SK-N-SH treated with all-trans-retinoic acid at 6 μM for 48 hours (cell line): ENCODE results near the gene PAFAH1B2.

Experiments
- ATAC-seq: fragments of 200-7000 bp; cut with Tn5 transposase; 3 replicates; pipeline ENCODE4 v1.9.1; 2020; ENCODE audit warnings: mild to moderate bottlenecking, moderate library complexity
- ARNTL ChIP-seq: fragments of 450-650 bp; formaldehyde crosslinking; IDR thresholded peaks from 2 replicates; pipeline ENCODE4 v1.5.0; 2020; ENCODE audit warnings: low read depth, mild to moderate bottlenecking, moderate library complexity, borderline replicate concordance
- BACH2 ChIP-seq: fragments of 250-450 bp; sonication (Bioruptor Pico); IDR thresholded peaks from 2 replicates; pipeline ENCODE4 v1.9.0; 2021; ENCODE audit warnings: mild to moderate bottlenecking, borderline replicate concordance
- CREB5 ChIP-seq: fragments of 250-450 bp; sonication (Bioruptor Pico); IDR thresholded peaks from 2 replicates; pipeline ENCODE4 v1.5.1; 2020; ENCODE audit warnings: low read depth, mild to moderate bottlenecking, moderate library complexity
- CSDC2 ChIP-seq: fragments of 250-450 bp; sonication (Bioruptor Pico); IDR thresholded peaks from 2 replicates; pipeline ENCODE4 v1.5.0; 2020; ENCODE audit warnings: mild to moderate bottlenecking, moderate library complexity
- ESRRG ChIP-seq: fragments of 250-450 bp; sonication (Bioruptor Pico); IDR thresholded peaks from 2 replicates; pipeline ENCODE4 v1.6.1; 2021; ENCODE audit warnings: mild to moderate bottlenecking
- GLIS3 ChIP-seq: fragments of 250-450 bp; sonication (Bioruptor Pico); IDR thresholded peaks from 2 replicates; pipeline ENCODE4 v1.5.0; 2020; ENCODE audit warnings: mild to moderate bottlenecking, moderate library complexity
- ISL1 ChIP-seq: fragments of 250-450 bp; sonication (Bioruptor Pico); IDR thresholded peaks from 2 replicates; pipeline ENCODE4 v2.1.2; 2022; ENCODE audit warnings: mild to moderate bottlenecking, moderate library complexity
- OSR1 ChIP-seq: fragments of 250-450 bp; sonication (Bioruptor Pico); IDR thresholded peaks from 2 replicates; pipeline ENCODE4 v1.8.0; 2022; ENCODE audit warnings: moderate library complexity, mild to moderate bottlenecking, inconsistent platforms
- POU6F1 ChIP-seq: fragments of 250-450 bp; sonication (Bioruptor Pico); IDR thresholded peaks from 2 replicates; pipeline ENCODE4 v1.8.0; 2021; ENCODE audit warnings: low read depth, mild to moderate bottlenecking, moderate library complexity, borderline replicate concordance
- PPARA ChIP-seq: fragments of 250-450 bp; sonication (Bioruptor Pico); IDR thresholded peaks from 2 replicates; pipeline ENCODE4 v1.5.0; 2020; ENCODE audit warnings: mild to moderate bottlenecking, borderline replicate concordance
- RARB ChIP-seq: fragments of 250-450 bp; sonication (Bioruptor Pico); IDR thresholded peaks from 2 replicates; pipeline ENCODE4 v1.8.0; 2021; ENCODE audit warnings: mild to moderate bottlenecking, moderate library complexity
- SNAI2 ChIP-seq: fragments of 250-450 bp; sonication (Bioruptor Pico); IDR thresholded peaks from 2 replicates; pipeline ENCODE4 v1.5.0; 2020; ENCODE audit warnings: mild to moderate bottlenecking, moderate library complexity
- TCF4 ChIP-seq: fragments of 250-450 bp; sonication (Bioruptor Pico); IDR thresholded peaks from 2 replicates; pipeline ENCODE4 v1.8.0; 2021; ENCODE audit warnings: mild to moderate bottlenecking, moderate library complexity, borderline replicate concordance
- TOX ChIP-seq: fragments of 250-450 bp; sonication (Bioruptor Pico); IDR thresholded peaks from 2 replicates; pipeline ENCODE4 v1.8.0; 2021; ENCODE audit warnings: mild to moderate bottlenecking, moderate library complexity, borderline replicate concordance
- TSHZ2 ChIP-seq: fragments of 250-450 bp; sonication (Bioruptor Pico); IDR thresholded peaks from 2 replicates; pipeline ENCODE4 v1.5.0; 2020; ENCODE audit warnings: mild to moderate bottlenecking, moderate library complexity
- ZC3H10 ChIP-seq: fragments of 250-450 bp; sonication (Bioruptor Pico); IDR thresholded peaks from 2 replicates; pipeline ENCODE4 v1.5.1; 2021; ENCODE audit warnings: mild to moderate bottlenecking, moderate library complexity
- ZFP3 ChIP-seq: fragments of 250-450 bp; sonication (Bioruptor Pico); IDR thresholded peaks from 2 replicates; pipeline ENCODE4 v1.5.0; 2020; ENCODE audit warnings: mild to moderate bottlenecking, moderate library complexity
- ZFP30 ChIP-seq: fragments of 450-650 bp; formaldehyde crosslinking; IDR thresholded peaks from 2 replicates; pipeline ENCODE4 v1.5.0; 2022; ENCODE audit warnings: mild to moderate bottlenecking, moderate library complexity
- ZNF565 ChIP-seq: fragments of 450-650 bp; formaldehyde crosslinking; conservative IDR thresholded peaks from 2 replicates; pipeline ENCODE4 v1.5.0; 2020; ENCODE audit warnings: low read depth, mild to moderate bottlenecking, moderate library complexity
- ZNF70 ChIP-seq: fragments of 450-650 bp; formaldehyde crosslinking; IDR thresholded peaks from 2 replicates; pipeline ENCODE4 v1.5.0; 2020; ENCODE audit warnings: mild to moderate bottlenecking, moderate library complexity
- ZNF8 ChIP-seq: fragments of 450-650 bp; formaldehyde crosslinking; IDR thresholded peaks from 2 replicates; pipeline ENCODE4 v1.5.0; 2020; ENCODE audit warnings: mild to moderate bottlenecking, moderate library complexity
- TF ChIP-seq, protein P1 (sequence below): fragments of 250-450 bp; sonication (Bioruptor Pico); IDR thresholded peaks from 2 replicates; pipeline ENCODE4 v1.8.0; 2020; ENCODE audit warnings: mild to moderate bottlenecking, moderate library complexity, borderline replicate concordance

PAFAH1B2 gene

DNA sequence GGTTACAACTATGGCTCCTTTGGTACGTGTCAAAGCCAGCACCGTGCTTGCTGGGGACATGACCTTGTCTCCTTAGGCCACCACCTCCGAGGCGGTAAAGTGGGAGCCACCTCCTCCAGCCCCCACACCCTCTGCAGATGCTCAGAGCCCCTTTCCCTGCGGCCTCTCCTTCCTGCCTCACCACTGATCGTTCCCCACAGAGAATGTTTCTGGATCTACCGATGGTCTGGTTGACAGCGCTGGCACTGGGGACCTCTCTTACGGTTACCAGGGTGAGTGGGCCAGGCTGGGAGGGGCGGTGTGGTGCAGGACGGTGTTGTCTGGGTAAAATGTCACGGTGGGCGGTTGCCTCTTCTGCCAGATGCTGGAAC is 43.3 kb downstream of the PAFAH1B2 start:
- TF ChIP-seq, protein P1, sequence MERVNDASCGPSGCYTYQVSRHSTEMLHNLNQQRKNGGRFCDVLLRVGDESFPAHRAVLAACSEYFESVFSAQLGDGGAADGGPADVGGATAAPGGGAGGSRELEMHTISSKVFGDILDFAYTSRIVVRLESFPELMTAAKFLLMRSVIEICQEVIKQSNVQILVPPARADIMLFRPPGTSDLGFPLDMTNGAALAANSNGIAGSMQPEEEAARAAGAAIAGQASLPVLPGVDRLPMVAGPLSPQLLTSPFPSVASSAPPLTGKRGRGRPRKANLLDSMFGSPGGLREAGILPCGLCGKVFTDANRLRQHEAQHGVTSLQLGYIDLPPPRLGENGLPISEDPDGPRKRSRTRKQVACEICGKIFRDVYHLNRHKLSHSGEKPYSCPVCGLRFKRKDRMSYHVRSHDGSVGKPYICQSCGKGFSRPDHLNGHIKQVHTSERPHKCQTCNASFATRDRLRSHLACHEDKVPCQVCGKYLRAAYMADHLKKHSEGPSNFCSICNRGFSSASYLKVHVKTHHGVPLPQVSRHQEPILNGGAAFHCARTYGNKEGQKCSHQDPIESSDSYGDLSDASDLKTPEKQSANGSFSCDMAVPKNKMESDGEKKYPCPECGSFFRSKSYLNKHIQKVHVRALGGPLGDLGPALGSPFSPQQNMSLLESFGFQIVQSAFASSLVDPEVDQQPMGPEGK (CRISPR knock-in tag) = no peak
- TF ChIP-seq ZC3H10 (CRISPR knock-in tag) (no peak), ARNTL (no peak), RARB (CRISPR knock-in tag) (no peak), SNAI2 (CRISPR knock-in tag) (no peak), ZFP30 (CRISPR knock-in tag) (no peak), ZNF70 (CRISPR knock-in tag) (no peak), TOX (CRISPR knock-in tag) (no peak), ESRRG (CRISPR knock-in tag) (no peak), ZFP3 (CRISPR knock-in tag) (no peak), OSR1 (CRISPR knock-in tag) (no peak), TCF4 (CRISPR knock-in tag) (no peak), ISL1 (CRISPR knock-in tag) (no peak)
- no peak for ATAC-seq

DNA sequence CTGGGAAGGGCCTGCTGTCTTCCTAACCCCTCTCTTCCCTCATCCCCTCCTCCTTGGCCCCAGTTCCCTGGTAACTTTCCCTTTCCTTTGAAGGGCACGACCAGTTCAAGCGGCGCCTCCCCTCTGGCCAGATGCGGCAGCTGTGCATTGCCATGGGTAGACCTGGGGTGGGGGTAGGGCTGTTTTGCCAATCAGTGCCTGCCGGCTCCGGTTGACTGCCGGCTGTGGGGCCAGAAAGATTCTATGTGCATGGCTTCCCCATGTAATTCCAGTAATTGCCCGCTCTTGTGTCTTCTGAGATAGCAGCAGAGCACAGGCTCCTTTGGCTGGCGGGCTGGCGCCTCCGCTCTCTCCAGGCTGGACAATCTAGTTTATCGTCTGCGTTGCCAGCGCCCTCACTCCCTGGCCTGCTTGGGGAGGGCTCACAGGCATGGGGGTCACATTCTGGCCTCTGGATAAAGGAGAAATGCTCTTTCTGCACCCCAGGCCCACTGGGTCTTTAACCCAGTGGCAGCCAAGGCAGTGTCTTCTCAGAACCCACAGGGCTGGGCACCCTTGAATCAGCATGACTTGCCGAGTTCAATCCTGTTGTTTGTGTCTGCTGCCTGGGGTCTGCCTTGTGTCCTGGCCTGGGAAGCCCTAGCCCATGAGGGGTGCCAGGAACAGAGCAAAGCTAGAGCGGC is 43.9 kb downstream of the PAFAH1B2 start:
- no peak for TF ChIP-seq CREB5 (CRISPR knock-in tag)
- no peak for TF ChIP-seq OSR1 (CRISPR knock-in tag)
- TF ChIP-seq TSHZ2 (CRISPR knock-in tag) = no peak
- no peak for TF ChIP-seq TOX (CRISPR knock-in tag)
- TF ChIP-seq SNAI2 (CRISPR knock-in tag) = no peak
- ATAC-seq = no peak

GRCh38 chr11:117188620-117189081 is 44.6 kb downstream of the PAFAH1B2 start:
- TF ChIP-seq PPARA (no peak), ZNF8 (no peak), ESRRG (CRISPR knock-in tag) (no peak), ZNF565 (CRISPR knock-in tag) (no peak), ZNF70 (CRISPR knock-in tag) (no peak), ZFP30 (CRISPR knock-in tag) (no peak), GLIS3 (no peak), ZFP3 (CRISPR knock-in tag) (no peak), CREB5 (CRISPR knock-in tag) (no peak), OSR1 (CRISPR knock-in tag) (no peak), CSDC2 (no peak), TCF4 (CRISPR knock-in tag) (no peak)
- ATAC-seq = no peak

DNA sequence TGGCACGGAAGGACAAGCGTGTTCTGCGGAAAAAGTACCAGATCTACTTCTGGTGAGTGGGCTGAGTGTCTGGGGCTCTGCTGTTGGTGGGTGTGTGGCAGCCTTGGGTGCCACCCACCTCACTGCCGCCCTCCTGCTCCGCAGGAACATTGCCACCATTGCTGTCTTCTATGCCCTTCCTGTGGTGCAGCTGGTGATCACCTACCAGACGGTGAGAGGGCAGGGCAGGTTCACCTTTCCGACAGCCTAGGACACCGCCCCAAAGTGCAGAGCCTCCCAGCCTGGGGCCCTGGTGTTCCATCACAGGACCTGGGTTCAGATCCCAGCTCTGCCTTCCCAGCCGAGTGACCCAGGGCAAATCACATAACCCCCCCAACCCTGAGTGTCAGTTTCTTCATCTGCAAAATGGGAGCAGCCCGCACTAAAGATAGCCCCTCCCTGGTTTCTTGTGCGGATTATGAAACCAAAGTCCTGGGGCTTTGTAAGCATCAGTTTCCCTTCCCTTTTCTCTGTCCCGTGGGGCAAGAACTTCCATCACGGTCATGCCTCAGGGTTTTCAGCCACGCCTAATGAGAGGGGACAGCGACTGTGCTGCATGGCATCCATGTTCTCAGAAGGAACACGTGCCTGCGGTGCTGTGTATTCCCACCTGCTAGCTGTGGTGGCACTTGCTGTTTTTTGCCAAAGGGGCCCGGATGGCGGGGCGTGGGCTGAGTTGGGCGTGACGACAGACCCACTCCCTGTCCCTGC is 45.3 kb downstream of the PAFAH1B2 start:
- ATAC-seq = no peak
- TF ChIP-seq ZFP30 (CRISPR knock-in tag) = no peak
- TF ChIP-seq POU6F1 (CRISPR knock-in tag) = no peak
- TF ChIP-seq GLIS3 = no peak
- no peak for TF ChIP-seq CREB5 (CRISPR knock-in tag)
- no peak for TF ChIP-seq SNAI2 (CRISPR knock-in tag)
- no peak for TF ChIP-seq ZNF8
- TF ChIP-seq BACH2 (CRISPR knock-in tag) = no peak
- no peak for TF ChIP-seq TOX (CRISPR knock-in tag)
- TF ChIP-seq PPARA = no peak
- no peak for TF ChIP-seq ZFP3 (CRISPR knock-in tag)
- TF ChIP-seq CSDC2 = no peak
- TF ChIP-seq TCF4 (CRISPR knock-in tag) = no peak
- no peak for TF ChIP-seq OSR1 (CRISPR knock-in tag)
- no peak for TF ChIP-seq ISL1 (CRISPR knock-in tag)
